ENCODE measurements around the gene SORBS2.

Gene SORBS2

DNA sequence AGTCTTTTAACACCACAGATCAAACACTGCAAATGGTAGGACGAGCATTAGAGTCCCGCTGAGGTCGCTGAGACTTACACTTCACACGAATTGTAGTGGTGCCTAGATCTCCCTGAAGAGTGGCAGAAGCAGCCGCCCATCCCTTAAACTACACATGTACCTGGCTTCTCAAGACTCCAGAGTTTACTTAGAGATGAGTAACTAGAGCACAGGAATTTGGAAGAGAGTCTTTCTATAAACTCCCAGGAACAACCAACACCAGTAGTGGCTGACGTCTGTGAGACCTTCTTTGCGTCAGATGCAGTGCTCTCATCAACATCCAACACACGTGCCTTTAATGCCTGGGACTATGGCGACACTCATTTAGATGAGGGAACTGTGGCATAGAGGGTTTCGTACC is 12.6 kb downstream of the SORBS2 start:
- no peak for DNase-seq

DNA sequence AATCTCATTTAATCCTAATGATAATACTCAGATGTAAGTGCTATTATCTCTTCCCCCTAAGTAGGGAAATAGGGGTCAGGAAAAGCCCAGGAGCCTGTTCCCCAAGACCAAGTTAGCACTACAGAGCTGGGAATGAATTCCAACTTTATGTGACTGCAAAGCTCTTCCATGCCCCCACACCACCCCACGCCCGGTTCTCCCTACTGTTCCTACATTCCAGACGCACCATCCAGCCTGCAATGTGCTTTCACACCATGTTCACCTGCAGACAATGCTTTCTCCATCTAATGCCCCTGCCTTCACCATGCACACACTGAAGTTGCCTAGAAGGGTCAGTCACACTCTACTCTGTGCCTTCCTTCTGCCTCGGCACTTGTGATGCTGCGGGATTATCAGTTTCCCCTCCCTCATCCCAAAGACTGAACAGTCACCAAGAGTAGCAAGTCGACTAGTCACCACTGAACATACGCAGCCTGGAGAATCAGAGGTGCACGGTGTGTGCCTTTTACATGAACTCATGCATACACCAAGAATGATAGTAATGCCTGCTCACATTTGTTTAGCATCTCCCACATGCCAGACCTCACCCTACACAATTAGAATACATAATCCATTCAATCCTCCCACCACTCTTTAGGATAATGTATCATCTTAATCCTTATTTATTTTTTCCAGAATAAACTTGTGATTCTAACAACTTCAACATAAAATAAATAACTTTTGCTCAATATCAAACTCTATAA is 14.2 kb downstream of the SORBS2 start:
- no peak for DNase-seq

DNA sequence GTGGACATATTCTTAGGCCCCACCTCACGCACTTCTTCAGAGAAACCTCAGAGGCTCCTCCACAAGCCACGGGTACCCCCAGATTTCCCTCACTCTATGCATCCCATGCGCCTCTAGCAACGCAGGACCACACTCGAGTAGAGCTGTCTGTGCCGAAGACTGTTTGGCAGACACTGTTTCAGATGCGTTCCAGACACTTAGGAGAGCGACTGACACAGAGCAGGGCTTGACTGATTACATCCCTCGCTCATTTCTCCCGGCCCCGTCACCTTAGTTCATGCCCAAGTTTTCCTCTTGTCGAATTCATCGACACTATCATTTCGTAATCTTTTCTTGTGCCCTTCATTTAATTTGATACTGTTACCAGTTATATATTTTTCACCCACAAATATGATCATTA is 15.0 kb downstream of the SORBS2 start:
- DNase-seq = no peak

DNA sequence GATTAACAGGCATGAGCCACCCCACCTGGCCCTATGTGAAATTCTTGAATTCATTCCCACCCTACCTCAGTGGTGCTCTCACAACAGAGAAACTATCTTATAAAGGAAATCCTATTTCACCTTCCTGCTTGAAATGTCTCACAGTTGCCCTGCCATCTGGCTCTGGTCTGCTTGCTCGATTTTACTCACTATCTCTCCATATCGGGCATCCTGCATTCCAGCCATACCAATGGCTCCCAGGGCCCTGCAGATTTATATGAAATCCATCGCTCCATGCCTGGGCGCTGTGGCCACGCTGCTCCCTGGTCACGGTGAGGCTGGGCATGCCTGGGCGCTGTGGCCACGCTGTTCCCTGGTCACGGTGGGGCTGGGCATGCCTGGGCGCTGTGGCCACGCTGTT is 15.8 kb downstream of the SORBS2 start:
- DNase-seq = peak; percentile 63

DNA sequence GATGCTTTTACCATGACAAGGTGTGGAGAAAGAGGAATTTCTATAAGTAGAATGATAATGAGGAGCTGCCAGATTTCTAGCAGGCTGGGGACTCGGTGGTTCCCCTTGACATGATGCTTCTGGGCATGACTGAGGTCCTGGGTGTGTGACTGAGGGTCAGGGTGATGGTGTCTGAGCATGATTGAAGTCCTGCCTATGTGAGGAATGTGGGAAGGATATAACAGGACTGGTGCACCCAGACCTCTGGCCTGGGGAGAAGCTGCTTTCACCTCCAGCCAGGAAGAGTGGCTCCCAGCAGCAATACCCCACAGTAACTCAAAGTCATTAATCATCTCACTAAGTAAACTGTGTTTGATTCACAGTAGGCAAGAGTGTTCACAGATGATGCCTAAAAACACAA is 17.4 kb downstream of the SORBS2 start:
- DNase-seq = peak; percentile 32

DNA sequence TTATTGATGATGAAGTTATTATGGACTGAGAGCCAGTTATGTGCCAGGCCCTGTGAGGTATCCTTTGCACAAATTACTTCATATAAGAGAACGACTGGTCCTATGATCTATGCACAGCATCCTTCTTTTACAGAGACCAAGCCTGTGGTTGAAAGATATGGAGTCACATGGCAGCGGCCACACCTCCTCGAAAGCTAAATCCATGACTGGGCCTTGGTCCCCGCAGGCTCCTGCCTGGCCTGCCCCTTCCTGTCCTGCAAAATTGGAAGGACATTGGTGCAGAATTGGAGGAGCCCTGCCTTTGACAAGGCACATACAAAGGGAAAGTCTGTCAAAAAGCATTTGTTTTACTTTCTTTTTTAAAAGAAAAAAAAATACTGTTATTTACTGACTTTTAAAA is 18.3 kb downstream of the SORBS2 start:
- no peak for DNase-seq

DNA sequence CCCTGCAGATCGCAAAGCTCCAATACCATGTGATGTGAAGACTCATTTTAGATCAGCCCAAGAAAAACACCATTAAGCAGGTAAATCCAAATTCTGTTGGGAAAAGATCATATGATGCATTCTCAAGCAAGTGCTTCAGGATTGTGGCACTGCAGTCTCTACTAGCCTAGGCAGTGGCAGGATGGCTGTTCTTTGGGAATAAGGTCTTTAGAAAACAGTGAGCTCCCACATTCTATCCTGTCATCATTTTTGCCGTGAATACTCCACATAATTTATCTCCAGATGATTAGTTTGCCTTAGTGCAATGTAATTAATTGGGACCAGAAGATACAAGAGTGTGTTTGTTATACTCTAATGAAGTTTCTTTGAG is 18.9 kb downstream of the SORBS2 start:
- no peak for DNase-seq

DNA sequence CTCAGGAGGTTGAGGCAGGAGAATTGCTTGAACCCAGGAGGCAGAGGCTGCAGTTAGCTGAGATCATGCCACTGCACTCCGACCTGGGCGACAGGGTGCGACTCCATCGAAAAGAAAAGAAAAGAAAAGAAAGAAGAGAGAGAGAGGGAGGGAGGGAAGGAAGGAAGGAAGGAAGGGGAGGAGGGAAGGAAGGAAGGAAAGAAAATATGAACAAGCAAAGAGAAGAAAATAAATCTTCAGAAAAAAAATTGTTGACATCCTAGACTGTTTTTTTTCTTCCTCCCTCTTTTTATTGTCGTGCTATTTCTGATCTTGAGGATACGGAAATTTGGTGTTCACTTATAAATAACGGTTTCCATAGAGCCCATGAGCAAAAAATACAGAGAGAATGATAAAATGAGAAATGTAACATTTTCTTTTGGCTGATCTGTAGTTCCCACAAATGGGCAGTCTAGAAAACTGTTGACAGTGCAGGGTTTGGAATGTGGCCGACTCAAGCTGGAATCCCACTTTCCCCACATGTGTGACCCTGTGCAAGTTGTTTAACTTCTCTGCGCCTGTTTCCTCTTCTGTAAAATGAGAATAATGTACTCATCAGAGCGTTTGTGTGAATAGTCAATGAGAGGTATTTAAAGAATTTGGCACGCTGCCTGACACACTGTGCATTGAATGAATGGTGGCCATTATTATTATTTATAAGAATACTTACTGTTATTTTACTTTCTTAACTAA is 19.4 kb downstream of the SORBS2 start:
- peak; percentile 74 for DNase-seq

DNA sequence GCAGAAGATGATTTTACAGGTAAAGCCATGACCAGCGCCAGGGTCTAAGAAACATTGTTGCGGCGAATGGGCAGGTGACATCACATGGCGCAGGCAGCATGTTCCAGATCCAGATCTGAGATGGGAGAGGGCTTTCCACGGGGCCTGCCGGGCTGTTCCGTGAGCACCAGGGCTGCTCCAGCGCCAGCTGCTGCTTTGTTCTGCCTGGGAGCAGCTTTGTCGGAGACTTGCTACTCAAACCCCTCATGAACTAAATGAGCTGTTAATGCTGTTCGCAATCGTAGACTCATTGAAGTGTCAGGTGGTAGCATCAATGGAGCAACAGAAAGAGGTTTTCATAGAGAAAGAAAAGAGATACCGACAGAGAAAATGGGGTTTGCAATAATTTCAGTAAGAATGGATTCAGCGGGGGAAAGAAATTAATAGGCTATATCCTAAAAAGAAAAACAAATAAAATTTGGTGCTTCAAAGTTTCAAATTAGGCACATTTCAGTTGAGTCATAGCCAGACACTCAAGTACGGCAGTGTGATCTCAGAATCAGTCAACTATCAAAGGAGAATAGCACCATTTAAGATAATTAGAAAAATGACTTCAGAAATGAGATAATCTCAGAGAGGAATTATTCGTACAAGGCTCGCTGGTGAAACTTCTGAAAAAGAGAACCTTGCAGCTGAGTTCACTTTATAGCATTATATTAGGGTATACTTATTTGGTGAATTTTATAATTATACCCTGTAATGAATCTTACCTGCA is 23.9 kb downstream of the SORBS2 start:
- DNase-seq = no peak

DNA sequence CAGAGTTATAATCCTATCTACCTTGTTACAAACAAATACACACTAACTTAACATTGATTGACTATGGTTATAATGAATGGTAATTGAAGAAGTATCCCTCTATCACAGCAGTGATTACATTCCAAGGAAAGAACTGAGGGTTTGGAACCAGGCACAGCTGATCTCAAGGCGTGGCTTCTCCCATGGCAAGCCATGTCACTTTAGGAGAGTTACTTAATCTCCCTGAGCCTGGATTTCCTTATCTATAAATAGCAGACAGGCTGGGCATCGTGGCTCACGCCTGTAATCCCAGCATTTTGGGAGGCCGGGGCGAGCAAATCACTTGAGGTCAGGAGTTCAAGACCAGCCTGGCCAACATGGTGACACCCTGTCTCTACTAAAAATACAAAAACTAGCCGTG is 25.6 kb downstream of the SORBS2 start:
- no peak for DNase-seq

DNA sequence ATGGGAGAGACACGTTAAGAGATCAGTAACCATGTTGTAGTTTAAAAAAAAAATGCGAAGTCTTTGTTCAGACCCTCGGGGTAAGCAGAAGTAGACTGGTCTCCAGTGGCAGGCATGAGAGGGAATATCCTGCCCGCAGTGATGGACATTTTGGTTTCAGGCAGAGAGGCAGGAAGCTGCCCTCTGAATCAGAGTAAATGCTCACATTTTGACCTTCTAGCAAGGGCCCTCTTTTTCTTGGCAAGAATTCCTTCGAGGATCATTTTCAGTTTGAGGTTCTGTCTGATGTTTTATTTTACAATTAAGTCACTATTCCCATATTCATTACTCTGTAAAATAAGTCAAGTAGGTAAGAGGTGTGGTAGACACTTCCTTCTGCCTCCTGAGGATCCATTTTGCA is 28.4 kb downstream of the SORBS2 start:
- no peak for DNase-seq

DNA sequence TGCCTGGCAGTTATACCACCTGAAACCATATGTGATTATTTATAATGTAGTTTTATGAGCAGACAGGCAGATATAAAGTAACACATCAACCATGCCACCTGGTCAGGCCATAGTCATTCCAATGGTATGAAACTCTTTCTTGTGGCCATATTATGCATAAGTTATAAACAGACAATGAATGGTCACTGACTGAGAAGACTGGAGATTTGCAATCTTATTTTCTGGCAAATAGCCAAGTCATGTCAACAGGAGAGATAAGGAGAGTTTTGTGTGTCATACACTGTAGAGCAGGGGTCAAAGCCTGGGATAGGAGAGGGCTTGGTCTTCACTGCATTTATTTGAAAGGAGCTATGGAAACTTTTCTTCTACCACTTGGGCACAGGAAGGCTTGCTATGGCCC is 29.5 kb downstream of the SORBS2 start:
- DNase-seq = peak; percentile 17

DNA sequence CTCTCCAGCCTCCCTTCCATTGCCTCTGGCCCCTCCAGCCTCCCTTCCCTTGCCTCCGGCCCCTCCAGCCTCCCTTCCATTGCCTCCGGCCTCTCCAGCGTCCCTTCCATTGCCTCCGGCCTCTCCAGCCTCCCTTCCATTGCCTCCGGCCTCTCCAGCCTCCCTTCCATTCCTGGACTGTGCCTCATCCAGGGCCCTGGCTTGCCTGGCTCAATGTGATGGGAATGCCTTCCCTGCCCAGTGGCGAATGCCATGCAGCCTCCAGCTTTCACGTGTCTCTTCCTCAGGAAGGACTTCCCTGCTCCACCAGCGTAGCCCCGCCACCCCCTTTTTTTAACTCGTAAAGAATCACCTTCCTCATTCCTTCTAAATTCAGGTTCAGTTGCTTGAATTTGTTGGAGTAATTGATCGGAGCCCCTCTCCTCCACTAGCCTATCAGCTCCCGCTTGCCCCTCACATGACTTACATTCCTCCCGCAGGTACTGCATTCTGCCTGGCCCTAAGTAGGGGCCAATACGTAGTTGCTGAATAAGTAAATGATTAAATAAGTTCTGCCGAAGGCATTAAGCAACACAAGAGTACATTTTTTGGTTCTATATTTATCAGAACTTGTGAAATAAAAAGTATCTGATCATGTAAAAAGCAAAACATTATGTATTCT is 30.3 kb downstream of the SORBS2 start:
- DNase-seq = no peak

DNA sequence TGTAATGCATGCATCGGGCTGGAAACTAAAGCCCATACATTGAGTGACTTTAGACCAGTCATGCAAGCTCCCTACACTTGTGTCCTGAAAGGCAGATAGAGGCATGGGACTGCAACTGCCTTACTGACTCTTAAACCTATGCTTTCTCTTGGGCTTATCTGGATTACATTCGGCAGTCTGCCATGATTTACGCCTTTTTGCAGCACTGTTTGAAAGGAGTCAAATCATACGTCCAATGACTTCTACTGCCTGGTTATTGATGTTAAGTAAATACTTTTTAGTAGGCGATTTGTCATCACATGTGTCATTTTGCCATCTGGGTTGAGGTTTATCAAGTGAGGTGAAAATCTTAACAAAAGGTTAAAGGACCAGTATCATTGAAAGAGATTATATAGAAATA is 31.5 kb downstream of the SORBS2 start:
- no peak for DNase-seq

DNA sequence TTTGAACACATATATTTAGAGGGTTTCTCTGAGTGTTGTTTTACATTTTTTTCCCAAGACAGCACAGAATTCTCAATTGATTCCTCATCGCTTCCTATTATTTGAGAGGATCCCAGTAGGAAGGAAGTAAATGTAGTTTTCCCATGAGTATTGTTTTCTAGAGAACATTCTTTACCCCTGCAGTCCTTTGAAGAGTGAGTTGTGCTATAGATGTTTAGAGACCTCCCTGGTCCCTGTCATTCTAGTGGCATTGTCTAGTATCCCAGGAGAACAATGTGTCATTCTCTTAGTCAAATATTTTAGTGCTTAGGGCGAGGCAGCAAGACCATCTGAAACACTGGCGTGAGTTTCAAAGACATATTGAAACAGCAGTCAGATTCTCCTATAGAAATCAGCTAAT is 32.5 kb downstream of the SORBS2 start:
- no peak for DNase-seq

DNA sequence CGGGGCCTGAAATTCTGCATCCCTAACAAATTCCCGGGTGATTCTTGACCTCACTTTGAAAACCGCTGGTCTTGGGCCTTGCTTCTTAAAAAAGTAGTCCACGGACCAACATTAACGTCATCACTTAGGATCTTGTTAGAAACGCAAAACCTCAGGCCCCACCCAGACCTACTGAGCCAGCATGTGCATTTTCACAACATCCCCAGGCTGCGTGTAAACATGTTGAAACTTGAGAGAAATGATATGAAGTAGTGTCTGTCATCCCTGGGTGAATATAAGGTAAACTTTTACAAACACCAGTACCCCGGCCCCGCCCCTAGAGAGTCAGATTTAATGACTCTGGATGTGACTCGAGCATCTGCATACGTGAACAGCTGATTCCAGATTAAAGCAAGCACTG is 33.7 kb downstream of the SORBS2 start:
- no peak for DNase-seq

DNA sequence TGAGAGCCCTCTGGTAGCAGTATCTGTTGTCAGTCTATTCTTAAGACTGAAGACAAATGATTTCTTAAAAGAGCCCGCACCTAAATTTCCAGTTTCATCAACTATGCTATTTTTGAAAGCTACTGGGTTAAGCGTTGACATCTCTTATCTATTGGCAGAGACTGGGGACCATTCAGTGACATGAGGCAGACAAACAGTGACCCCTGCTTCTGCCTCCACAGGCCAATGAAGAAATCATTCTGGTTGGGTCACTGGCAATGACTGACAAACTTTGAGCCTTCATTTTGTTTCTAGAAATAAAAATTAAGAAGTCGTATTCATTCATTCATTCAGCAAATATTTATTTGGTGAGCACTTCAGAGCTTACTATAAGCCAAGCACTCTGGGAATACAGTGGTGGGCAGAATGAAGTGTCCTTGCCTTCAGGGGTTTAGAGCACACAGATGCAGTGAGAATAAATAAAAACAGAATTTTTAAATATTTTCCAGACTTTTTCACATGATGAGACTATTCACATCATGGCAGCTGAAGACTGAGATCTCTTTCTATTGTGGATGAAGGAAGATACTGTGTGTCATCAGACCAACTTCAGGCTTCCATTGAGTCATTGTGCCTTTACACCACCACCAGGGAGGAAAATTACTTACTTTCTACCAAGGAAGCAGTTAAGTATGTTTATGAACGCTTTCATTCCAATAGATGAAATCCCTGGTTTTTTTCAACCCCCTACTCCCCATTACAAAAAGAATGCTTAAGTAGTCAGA is 36.0 kb downstream of the SORBS2 start:
- DNase-seq = no peak

DNA sequence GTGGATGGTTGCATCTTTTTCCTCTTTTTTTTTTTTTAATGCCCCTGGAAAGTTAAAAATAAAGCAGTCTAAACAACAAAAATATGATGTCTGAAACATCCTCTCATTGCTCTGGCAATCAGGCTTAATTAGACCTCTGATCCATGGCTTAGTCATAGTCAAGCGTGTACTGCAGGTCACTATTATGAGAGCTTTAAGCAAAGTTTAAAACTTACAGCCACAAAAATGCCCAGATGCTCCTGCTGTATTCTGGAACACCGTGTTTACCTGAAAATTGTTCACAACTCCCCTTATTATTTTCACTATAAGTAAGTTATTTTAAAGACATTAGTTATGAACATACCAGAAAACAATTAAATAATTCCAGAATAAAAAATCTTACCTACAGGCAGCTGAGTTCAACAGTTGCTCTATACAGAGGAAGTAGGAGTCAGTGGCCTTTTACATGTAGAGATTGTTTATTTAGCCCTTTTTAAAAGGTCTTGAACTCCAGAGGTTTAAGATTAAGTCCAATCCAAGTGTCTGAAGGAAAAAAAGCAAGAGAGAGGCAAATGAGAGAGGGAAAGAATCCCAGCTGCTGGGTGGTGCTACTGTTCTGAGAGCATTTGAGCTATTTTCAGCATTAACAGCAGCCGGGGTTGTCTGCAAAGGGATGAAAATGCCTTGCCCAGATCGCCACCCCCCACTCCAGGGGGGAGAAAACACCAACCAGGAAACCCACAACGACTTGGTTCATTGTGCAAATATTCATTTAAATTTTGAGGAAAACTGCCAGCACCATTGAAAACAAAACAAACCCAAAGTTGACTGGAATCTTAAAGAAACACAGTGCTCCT is 36.9 kb downstream of the SORBS2 start:
- DNase-seq = no peak

DNA sequence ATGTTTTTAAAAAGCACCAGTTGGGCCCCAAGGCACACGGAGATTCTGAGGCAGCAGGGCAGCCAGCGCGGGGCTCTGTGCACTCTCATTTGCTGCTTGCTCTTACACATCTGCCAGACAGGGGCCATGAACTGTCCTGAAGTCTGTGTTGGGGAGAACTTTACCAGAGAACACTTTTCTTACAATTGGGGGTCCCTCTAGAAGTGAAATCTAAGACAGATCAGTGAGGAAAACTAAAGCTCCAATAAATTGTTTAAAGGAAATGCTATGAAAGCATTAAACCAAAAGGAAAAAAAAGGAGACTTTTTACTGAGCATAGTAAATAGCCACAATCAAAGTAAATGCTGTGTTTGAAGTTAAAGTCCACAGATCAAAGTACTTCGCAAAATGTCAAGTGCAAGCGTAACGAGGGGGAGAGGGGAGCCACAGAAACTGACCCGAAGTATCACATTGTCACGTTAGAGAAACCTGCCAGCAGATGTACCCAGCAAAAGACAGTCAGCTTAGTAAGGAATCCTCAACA is 37.8 kb downstream of the SORBS2 start:
- DNase-seq = no peak

DNA sequence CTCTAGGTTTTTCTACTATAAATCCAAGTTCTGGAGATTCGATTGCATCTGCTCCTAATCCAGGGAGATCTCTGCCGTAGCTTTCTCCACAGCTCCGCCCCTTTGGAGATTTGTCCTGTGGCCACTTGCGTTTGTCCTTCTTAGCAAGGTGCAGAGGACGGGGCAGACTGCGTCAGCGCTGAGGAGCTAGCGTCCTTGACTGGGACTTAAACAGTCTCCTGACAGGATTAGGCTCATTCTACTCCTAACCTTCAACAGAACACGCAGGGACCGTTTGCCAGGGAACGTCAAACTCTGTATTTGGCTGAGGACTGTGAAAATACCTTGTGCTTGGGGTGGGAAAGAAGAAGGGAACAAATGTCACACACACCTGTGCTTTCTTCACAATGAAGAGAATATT is 38.6 kb downstream of the SORBS2 start:
- no peak for DNase-seq

DNA sequence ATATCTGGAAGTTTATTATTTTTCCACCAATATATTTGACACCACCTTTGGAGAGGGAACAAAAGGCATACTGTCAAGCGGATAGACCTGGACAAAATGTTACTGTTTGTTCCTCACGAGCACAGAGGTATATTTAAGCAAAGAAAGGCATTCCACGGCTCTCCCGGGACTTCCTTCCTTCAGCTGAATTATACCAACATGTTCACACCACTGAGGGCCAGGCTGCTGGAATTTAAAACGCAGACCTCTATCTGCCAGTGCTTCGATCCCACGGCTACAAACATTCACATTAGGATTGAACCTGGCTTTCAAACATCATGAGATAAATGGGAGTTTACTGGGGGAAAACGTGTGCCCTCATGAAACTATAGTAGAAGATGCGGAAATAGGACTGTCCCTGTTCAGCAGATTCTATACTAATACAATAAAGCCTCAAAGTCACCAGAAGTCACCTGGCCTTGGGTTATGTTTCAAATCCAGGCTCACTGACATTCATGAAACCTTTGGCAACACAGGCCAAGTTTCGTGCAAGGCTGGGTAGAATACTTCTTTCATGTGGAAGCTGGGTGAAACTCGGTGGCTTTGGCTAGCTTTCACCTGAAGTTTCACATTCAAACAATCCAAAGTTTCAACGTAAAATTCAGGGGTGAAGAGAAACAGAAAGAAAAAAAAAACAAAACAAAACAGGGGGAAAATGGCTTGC is 39.5 kb downstream of the SORBS2 start:
- no peak for DNase-seq

Measured in NCI-H226 (cell line).